ENCODE data around the gene SLC35F3. TPM values are rescaled to one million over a fixed set of nuclear protein-coding genes. Genes with fewer than 3 reads are reported as not detected.
"Not testable (repeated sequence)": the region's sequence is repeated elsewhere in the genome, so short reads cannot be mapped to it uniquely, and the experiment has no call there.

SLC35F3 gene
- total RNA-seq, 1 experiment from 2014 or later, result 19.1 TPM

GRCh38 chr1:234356615-234357269 lies 452.3 kb downstream of the SLC35F3 start:
- H3K9me3 ChIP-seq (ENCODE audit: control insufficient read depth, insufficient read depth, low read depth, low read length); in situ Hi-C loops (cut with HindIII; ENCODE audit: low pct_unique_long_range_greater_than_20kb, low sequenced_read_pairs); DNase-seq (ENCODE audit: low read depth, low spot score); H3K27me3 ChIP-seq (ENCODE audit: control insufficient read depth, insufficient read depth, low read length); H3K4me1 ChIP-seq (ENCODE audit: control insufficient read depth, insufficient read depth, low read length); CTCF ChIA-PET; BruUV-seq (replicated peaks); H3K36me3 ChIP-seq (ENCODE audit: control insufficient read depth, insufficient read depth, low read length); intact Hi-C loops (cut with micrococcal nuclease; ENCODE audit: unreplicated experiment); POLR2A ChIA-PET: not testable (repeated sequence)
- peak overlapping the region; percentile 78 for H3K27ac ChIP-seq (ENCODE audit: low read length)
- peak overlapping the region; percentile 53 to 56 for H3K4me3 ChIP-seq (ENCODE audit: low read depth in 2 of 2, low read length in 2 of 2)
- TF ChIP-seq POLR2AphosphoS5 (IDR thresholded peaks at IDR 0.05; ENCODE audit: low read depth, low read length), result peak; percentile 51; the same call in 1 of the 2 replicates
- peak; percentile 97 for ATAC-seq

- in situ Hi-C loops (cut with HindIII; ENCODE audit: low pct_unique_long_range_greater_than_20kb, low sequenced_read_pairs) (no loop called here), intact Hi-C loops (cut with micrococcal nuclease; ENCODE audit: unreplicated experiment) (no loop called here)
- ChIA-PET POLR2A (interaction anchor here (0.7 kb wide), 1 partner anchor 240 kb away, joined by 3 read pairs; no protein-coding TSS in a partner anchor), CTCF (no interaction called here)
- Histone ChIP-seq H3K9me3 (ENCODE audit: control insufficient read depth, insufficient read depth, low read depth, low read length) (no peaks in the 10 kb centered on the region), H3K27ac (ENCODE audit: low read length) (no peak overlapping the region), H3K27me3 (ENCODE audit: control insufficient read depth, insufficient read depth, low read length) (peaks cover 3% of the 10 kb centered on the region; the same call in 1 of the 2 replicates), H3K4me1 (ENCODE audit: control insufficient read depth, insufficient read depth, low read length) (peaks cover 6% of the 10 kb centered on the region; the same call in 1 of the 2 replicates), H3K36me3 (ENCODE audit: control insufficient read depth, insufficient read depth, low read length) (no peaks in the 10 kb centered on the region), H3K4me3 (ENCODE audit: low read depth in 2 of 2, low read length in 2 of 2) (peak overlapping the region in 1 of 2 experiments; percentile 53; a peak in 2 of 4 replicates)
- DNase-seq (ENCODE audit: low read depth, low spot score) (no peak), ATAC-seq (no peak)
- no TSS peak for BruUV-seq (replicated peaks)
- no peak for TF ChIP-seq SIN3A (IDR thresholded peaks at IDR 0.05; ENCODE audit: borderline replicate concordance, insufficient read depth, low read depth, low read length)
- TF ChIP-seq POLR2AphosphoS5 (IDR thresholded peaks at IDR 0.05; ENCODE audit: low read depth, low read length), result no peak
- TF ChIP-seq CTCF (IDR thresholded peaks at IDR 0.05), result no peak
- no peak for TF ChIP-seq REST (IDR thresholded peaks at IDR 0.05; ENCODE audit: insufficient read depth in 1 of 2, low read depth in 2 of 2, low read length in 1 of 2)
- TF ChIP-seq TCF7L2 (IDR thresholded peaks at IDR 0.05; ENCODE audit: low read depth, low read length), result no peak
These were observed 453.4 kb downstream of the SLC35F3 start for GRCh38 chr1:234357831-234358230.

GRCh38 chr1:234361102-234361603 lies 456.7 kb downstream of the SLC35F3 start:
- Histone ChIP-seq H3K36me3 (ENCODE audit: control insufficient read depth, insufficient read depth, low read length) (no peaks in the 10 kb centered on the region), H3K27ac (ENCODE audit: low read length) (no peak overlapping the region), H3K4me3 (ENCODE audit: low read depth in 2 of 2, low read length in 2 of 2) (no peak overlapping the region), H3K27me3 (ENCODE audit: control insufficient read depth, insufficient read depth, low read length) (no peaks in the 10 kb centered on the region), H3K9me3 (ENCODE audit: control insufficient read depth, insufficient read depth, low read depth, low read length) (no peaks in the 10 kb centered on the region), H3K4me1 (ENCODE audit: control insufficient read depth, insufficient read depth, low read length) (peaks cover 6% of the 10 kb centered on the region; the same call in 1 of the 2 replicates)
- POLR2A ChIA-PET, result no interaction called here
- no peak for TF ChIP-seq REST (IDR thresholded peaks at IDR 0.05; ENCODE audit: insufficient read depth in 1 of 2, low read depth in 2 of 2, low read length in 1 of 2)
- ATAC-seq (no peak), DNase-seq (ENCODE audit: low read depth, low spot score) (no peak)
- BruUV-seq (replicated peaks), result no TSS peak
- in situ Hi-C loops (cut with HindIII; ENCODE audit: low pct_unique_long_range_greater_than_20kb, low sequenced_read_pairs) (no loop called here), intact Hi-C loops (cut with micrococcal nuclease; ENCODE audit: unreplicated experiment) (no loop called here)
- CTCF ChIA-PET, result no interaction called here
